Choroid plexus epithelial cell (primary cell): ENCODE results near the gene RPGRIP1L.

ENCODE experiments used
- DNase-seq: peaks from one replicate; pipeline ENCODE4 v3.0.0-alpha.2; 2010; ENCODE audit warnings: low read depth
- H3K4me3 ChIP-seq: 2 replicates; pipeline ENCODE4 v1.5.1; 2011; ENCODE audit warnings: low read depth, mild to moderate bottlenecking, control low read depth, low read length, moderate library complexity
- TF ChIP-seq, protein P1 (sequence below): conservative IDR thresholded peaks from 2 replicates; pipeline ENCODE4 v1.5.1; 2011; ENCODE audit warnings: low read depth, mild to moderate bottlenecking, control low read depth, inconsistent platforms, low read length, moderate library complexity

The RPGRIP1L gene

DNA sequence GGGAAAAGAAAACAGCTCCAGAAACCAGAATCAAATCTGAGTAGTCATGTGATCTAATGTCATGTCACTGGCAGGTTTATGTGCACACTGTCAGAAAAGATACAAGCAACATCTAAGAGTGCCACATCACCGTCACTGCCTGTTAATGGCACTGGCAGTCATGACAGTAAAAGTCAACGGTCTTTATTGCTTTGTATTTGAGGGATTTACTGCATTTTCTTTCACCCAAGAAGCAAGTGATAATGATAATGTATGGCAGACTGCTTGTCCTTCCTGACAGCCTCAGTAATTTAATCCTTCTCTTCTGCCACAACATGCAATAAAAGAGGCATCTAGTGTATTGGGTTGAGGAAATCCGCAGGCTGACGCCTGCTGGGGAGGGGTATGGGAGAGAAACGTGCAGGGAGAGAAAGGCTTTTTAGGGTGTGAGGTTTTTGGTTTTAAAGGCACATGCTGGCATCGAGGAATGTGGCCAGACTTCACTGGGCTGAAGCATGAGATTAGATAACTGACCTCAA lies 92.4 kb downstream of the RPGRIP1L start:
- no peak overlapping the region for H3K4me3 ChIP-seq
- no peak for DNase-seq
- TF ChIP-seq, protein P1, sequence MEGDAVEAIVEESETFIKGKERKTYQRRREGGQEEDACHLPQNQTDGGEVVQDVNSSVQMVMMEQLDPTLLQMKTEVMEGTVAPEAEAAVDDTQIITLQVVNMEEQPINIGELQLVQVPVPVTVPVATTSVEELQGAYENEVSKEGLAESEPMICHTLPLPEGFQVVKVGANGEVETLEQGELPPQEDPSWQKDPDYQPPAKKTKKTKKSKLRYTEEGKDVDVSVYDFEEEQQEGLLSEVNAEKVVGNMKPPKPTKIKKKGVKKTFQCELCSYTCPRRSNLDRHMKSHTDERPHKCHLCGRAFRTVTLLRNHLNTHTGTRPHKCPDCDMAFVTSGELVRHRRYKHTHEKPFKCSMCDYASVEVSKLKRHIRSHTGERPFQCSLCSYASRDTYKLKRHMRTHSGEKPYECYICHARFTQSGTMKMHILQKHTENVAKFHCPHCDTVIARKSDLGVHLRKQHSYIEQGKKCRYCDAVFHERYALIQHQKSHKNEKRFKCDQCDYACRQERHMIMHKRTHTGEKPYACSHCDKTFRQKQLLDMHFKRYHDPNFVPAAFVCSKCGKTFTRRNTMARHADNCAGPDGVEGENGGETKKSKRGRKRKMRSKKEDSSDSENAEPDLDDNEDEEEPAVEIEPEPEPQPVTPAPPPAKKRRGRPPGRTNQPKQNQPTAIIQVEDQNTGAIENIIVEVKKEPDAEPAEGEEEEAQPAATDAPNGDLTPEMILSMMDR = no peak

GRCh38 chr16:53609536-53609935 lies 94.1 kb downstream of the RPGRIP1L start:
- DNase-seq = no peak
- no peak overlapping the region for H3K4me3 ChIP-seq
- TF ChIP-seq, protein P1 = no peak

DNA sequence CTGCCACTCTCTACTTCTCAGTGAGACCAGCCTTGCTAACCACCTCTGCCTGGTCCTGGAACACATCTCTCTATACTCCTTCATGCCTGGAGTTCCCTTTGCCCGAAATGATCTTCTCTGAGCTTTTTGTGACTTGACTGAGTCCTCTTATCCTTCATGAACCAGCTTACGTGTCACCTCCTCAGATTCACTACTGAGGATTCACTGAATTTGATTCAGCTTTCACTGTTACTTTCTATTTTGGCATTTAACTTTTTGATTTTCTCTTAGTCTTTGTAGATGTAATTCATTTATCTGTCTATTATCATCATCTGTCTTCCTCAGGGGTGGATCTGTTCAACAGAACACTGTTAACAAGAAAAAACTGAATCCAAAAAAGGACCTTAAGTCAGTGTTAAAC lies 95.6 kb downstream of the RPGRIP1L start:
- TF ChIP-seq, protein P1 = no peak
- no peak for DNase-seq
- H3K4me3 ChIP-seq = no peak overlapping the region

GRCh38 chr16:53605831-53606400 lies 97.7 kb downstream of the RPGRIP1L start:
- no peak for DNase-seq
- no peak overlapping the region for H3K4me3 ChIP-seq
- TF ChIP-seq, protein P1 = no peak

DNA sequence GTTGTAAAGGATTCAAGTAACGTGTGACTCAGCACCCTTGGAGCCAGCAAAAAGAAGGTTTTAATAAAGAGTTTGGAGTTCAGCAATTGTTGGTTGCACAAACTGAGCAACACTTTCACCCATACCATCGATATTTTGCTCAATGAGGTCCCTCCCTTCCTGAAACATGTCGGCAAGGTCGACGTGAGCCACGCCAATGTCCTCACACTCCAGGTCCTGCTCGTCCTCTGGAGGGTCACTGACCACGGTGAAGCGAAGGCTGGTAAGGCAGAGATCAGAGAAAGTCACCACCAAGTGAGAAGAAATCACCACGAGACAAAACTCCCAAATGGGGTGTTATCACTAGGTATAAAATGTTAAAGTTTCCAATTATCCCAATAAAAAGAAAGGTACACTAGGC lies 98.3 kb downstream of the RPGRIP1L start:
- TF ChIP-seq, protein P1 = no peak
- no peak overlapping the region for H3K4me3 ChIP-seq
- no peak for DNase-seq

DNA sequence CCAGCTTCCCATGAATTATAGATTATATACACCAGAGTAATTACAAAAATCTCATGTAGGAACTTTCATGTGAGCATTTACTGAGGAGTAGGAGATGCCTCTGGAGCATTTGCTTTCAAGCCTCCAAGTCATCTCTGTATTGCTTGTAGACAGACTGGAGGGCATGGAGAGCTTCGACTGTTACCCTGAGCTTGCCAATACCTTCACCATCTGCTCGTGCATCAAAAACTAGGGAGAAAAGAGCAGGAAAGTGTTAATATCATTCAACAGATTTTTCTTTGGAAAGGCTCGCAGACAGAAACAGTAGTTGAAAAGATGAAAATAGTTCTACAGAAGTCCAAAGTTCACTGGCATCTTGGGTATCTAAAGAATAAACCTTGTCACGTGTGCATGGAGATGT lies 101.7 kb downstream of the RPGRIP1L start:
- TF ChIP-seq, protein P1 = no peak
- H3K4me3 ChIP-seq = no peak overlapping the region
- no peak for DNase-seq

DNA sequence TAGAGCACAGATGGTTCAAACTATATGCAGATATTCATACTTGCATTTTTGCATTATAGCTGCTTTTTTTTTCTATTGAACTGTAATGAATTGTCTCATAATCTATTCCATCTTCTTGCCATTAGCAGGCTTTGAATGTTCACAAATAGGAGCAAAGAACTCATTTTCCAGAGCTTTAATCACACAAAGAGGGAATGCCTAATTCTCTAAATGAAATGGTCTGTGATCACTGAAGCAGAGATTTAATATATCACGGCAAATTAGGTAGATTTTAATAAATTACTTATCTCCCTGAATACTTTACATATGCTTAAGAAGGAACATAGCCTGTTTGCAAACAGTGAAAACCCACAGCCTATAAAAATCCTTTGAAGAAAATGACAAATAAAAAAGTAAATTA lies 103.0 kb downstream of the RPGRIP1L start:
- H3K4me3 ChIP-seq = no peak overlapping the region
- no peak for DNase-seq
- TF ChIP-seq, protein P1 = no peak
